HG03439 (cell line): ENCODE data around the gene BBIP1.
A peak's percentile ranks its signal among the peaks of the same experiment; 100 is the strongest.

Experiments used
- ATAC-seq: cut with Tn5 transposase; IDR thresholded peaks from one replicate; pipeline ENCODE4 v1.9.1; 2021; ENCODE audit warnings: mild to moderate bottlenecking, moderate library complexity; ENCODE audit not compliant: unreplicated experiment

BBIP1 gene, protein sequence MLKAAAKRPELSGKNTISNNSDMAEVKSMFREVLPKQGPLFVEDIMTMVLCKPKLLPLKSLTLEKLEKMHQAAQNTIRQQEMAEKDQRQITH

GRCh38 chr10:110918643-110919348, at the start of gene BBIP1:
Gene BBIP1, minus strand, starts transcription at chr10:110919180. Its CDS starts 1,023 bp downstream, at chr10:110918157.
- peak; percentile 88 for ATAC-seq

- ATAC-seq, result no peak
Measured at GRCh38 chr10:110967645-110968044, 48.7 kb upstream of the BBIP1 start.

- no peak for ATAC-seq
Measured at GRCh38 chr10:110967009-110967630, 48.1 kb upstream of the BBIP1 start.

DNA sequence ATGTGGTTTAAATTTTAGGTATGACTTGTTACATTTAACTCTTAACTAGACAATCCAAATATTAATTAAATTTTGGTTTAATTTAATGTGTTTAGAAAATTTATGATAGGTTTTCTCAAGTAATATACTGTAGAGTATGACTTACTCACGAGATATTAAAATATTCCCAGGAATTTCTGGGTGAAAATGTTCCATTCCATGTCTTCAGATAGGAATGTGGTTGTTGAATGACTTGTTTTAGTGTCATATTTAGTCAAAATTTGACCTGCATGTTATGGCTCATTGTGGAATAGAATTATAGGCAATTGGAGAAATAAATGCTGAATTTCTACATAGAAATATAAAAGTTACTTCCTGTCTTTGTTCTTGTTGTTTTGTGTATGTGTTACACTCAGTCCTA, 47.2 kb upstream of the BBIP1 start:
- no peak for ATAC-seq

DNA sequence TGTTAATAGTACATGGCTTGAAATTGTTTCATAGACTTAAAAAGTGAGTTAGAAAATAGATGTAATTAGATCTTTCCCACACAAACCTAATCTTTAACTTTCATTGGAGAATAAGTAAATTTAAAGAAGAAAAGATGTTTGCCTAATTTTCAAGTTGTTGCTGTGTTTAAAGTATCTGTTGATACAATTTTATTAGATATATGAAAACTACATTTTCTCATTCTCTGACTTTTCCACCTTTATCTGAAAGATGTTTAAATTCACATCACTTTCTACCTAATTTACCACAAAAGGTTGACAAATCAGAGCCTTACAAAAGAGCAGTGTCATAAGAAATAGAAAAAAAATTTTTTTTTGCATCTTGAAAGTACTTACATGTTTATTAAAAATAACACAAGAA, 46.2 kb upstream of the BBIP1 start:
- no peak for ATAC-seq

DNA sequence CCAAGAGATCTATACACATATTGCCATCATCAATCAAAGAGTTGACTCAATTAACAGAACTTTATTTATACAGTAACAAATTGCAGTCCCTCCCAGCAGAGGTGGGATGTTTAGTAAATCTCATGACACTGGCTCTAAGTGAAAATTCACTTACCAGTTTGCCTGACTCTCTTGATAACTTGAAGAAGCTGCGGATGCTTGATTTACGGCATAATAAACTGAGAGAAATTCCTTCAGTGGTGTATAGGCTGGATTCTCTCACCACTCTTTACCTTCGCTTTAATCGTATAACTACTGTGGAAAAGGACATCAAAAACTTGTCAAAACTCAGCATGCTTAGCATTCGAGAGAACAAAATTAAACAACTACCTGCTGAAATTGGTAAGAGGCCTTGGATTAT, 45.7 kb upstream of the BBIP1 start:
- no peak for ATAC-seq

DNA sequence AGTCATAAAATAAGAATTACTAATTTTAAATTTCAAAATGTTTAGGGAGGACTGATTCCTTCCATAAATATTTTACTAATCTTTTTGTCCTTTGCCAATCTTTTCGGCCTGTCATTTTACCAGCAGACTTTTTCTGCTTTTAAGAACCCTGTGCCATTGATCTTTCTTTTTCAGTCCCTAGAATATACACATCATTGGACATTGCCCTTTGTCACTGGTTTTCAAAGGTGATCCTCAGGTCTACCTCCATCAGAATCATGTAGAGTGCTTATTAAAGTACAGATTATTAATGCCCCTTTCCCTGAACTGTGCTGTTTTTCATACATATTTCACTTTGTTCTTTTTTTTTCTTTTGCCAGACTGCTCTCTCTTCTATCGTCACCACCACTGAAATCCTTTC, 44.2 kb upstream of the BBIP1 start:
- no peak for ATAC-seq

GRCh38 chr10:110962443-110962842, 43.5 kb upstream of the BBIP1 start:
- no peak for ATAC-seq

- no peak for ATAC-seq
Measured at GRCh38 chr10:110960333-110960712, 41.3 kb upstream of the BBIP1 start.

DNA sequence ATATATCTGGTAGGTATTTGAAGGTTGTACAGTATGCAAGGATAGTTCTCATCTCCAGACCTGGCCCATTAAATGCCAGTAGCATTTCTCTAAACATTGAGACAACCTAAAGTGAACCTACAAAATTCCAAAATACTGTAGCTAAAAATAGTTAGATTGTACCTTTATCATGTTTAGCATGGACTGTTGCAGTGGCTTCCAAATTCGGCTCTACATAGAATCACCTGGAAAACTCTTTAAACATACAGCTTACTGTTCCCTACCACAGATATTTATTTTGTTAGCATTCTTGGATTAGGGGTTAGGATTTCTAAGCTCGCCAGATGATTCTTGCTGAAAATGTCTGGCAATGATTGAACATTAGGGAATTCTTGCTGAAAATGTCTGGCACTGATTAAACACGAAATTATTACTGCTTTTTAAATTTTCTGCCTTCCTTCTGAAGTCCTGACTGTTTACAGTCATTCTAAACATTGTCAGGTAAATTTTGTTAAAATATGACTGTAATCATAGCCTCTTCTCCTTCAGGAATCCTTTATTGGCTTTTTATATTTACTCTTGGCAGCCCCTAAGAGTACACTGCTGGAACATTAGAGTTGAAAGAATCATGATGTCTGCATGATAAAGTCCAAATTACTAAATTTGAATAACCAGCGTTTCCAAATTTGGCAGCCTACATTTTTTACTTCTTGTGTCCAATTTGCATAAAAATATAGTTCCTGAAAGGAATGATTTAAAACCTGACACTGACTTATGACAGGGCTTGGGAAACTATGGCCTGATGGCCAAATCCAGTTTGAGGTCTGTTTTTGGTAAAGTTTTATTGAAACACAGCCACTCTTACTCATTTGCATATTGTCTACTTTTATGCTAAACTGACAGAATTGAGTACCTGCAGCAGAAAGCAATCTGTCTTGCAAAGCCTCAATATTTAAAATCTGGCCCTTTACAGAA, 40.7 kb upstream of the BBIP1 start:
- ATAC-seq, result no peak

DNA sequence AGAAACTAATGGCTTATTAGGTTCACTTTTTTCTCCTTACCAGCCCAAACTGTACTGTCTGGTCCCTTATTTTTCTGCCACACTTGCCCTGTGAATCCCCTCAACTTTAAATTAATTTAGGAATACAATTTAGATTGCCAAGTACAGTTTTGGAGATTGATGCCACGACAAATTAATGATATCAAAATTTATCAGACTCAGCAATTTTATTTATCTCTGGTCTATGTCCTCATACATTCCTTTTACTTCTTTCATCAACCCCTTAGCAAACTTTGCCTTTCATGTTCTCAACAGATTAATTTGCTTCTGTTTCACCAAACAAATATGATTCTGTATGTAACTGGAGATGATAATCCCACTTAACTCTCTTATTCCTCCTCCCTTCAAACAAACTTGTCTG, 38.6 kb upstream of the BBIP1 start:
- no peak for ATAC-seq

GRCh38 chr10:110951381-110951780, 32.4 kb upstream of the BBIP1 start:
- no peak for ATAC-seq

- no peak for ATAC-seq
Measured at GRCh38 chr10:110947061-110947595, 28.1 kb upstream of the BBIP1 start.

DNA sequence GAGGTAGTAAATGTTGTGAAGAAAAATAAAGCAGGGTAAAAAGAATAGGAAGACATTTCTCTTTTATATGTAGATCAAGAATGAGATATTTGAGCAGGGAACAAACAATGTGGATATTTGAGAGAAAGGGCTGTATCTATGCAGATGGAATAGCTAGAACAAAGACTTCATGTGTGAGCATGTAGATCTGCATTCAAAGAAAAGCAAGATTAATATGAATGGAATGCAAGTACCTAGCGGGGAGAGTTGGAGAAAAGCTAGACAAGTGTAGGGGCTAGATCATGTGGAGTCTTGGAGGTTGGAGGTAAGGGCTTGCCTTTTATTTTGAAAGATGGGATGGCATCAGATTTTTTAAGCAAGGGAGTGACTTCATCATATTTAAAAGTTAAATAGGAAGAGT, 27.5 kb upstream of the BBIP1 start:
- ATAC-seq, result no peak

DNA sequence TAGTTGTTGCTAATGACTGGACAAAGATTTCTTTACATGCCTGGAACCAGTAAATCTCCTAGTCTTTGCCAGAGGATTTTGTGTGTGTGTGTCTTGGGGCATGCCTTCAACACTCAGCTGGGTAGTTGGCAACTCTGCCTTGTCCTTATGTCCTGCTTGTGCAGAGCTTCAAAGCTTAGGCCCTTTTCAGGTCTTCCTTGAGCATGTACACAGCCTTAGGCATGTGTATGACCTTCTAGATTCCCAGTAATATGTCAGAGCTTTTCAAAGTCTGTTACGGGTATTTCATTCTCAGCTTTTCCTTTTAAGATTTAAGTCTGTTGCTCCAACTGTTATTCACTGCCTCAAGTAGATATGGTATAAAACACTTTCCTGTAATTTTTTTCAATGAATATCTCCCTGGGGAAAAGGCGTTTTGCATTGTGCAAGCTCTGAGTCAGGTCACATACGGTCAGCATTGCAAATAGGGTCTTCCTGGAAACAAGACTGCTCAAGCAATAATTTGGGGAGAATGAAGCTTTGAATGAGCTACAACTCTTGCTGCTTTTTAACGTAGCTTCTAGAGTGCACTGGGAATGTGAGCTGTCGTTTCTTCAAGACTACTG, 25.9 kb upstream of the BBIP1 start:
- no peak for ATAC-seq

DNA sequence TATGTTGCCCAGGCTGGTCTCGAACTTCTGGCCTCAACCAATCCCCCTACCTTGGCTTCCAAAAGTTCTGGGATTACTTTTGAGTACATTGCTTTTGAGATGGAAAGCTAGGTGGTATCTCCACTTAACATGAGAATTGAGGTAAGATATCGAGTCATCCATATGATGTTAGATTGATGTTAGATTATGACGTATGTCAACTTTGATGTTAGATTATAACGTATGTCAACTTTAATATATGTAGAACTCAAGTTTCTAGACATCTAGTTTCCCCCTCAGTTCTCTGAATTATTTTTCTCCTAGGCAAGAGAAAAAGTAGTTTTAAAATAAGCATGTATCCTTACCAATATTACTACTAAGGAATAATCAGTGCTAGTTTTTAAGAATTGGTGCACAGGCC, 20.4 kb upstream of the BBIP1 start:
- no peak for ATAC-seq

DNA sequence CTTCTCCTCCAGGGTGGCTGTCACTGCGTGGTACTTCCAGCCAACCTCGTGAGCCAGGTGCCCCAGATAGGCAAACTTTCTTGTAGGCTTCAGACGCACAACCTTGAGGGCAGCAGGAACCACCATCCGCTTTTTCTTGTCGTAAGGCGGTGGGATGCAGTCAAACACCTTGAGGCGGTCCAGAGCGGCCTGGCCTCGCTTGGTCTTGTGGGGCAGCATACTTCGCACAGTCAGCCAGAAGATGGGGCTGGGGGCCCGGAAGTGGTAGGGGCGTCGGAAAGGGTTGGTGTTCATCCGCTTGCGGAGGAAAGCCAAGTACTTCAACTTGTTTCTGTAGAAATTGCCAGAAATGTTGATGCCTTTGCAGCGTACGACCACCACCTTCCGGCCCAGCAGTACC, 17.8 kb upstream of the BBIP1 start:
- ATAC-seq, result no peak

GRCh38 chr10:110932505-110933180, 13.7 kb upstream of the BBIP1 start:
- no peak for ATAC-seq

DNA sequence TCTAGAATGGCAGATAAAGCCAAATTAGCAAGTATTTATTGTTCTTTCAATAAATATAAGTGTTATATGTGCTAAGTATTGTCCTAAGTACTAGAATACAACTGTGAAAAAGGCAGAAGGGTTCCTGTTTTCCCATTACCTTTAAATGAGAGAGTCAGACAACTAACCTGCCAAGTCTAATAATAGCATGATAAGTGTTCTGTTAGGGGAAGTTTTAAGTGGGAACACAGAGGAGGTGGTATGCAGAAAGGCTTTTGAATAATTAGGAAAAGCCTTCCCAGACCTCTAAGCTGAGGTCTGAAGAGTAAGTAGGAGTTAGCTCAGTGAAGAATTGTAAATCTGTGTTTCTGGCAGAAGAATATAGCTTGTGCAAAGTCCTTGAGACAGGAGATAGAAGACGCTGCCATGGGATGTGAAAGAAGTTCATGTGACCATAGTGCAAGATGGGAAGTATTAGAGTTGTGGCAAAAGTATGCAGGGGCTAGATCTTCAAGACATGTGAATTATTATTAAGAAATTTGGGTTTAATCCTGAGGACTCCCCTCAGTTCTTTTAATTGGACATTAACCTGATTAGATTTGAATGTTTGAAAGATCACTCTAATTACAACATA, 12.9 kb upstream of the BBIP1 start:
- ATAC-seq, result no peak

GRCh38 chr10:110927461-110927860, 8.5 kb upstream of the BBIP1 start:
- ATAC-seq, result no peak
